HG03432 (cell line): Measurements from ENCODE around the gene LIMK1.
A peak's percentile ranks its signal among the peaks of the same experiment; 100 is the strongest.
"Not testable (repeated sequence)": the region's sequence is repeated elsewhere in the genome, so short reads cannot be mapped to it uniquely, and the experiment has no call there.

ENCODE experiments used
- ATAC-seq: cut with Tn5 transposase; IDR thresholded peaks from one replicate; pipeline ENCODE4 v1.9.1; 2021; ENCODE audit warnings: mild to moderate bottlenecking, moderate library complexity; ENCODE audit not compliant: unreplicated experiment

Gene LIMK1

DNA sequence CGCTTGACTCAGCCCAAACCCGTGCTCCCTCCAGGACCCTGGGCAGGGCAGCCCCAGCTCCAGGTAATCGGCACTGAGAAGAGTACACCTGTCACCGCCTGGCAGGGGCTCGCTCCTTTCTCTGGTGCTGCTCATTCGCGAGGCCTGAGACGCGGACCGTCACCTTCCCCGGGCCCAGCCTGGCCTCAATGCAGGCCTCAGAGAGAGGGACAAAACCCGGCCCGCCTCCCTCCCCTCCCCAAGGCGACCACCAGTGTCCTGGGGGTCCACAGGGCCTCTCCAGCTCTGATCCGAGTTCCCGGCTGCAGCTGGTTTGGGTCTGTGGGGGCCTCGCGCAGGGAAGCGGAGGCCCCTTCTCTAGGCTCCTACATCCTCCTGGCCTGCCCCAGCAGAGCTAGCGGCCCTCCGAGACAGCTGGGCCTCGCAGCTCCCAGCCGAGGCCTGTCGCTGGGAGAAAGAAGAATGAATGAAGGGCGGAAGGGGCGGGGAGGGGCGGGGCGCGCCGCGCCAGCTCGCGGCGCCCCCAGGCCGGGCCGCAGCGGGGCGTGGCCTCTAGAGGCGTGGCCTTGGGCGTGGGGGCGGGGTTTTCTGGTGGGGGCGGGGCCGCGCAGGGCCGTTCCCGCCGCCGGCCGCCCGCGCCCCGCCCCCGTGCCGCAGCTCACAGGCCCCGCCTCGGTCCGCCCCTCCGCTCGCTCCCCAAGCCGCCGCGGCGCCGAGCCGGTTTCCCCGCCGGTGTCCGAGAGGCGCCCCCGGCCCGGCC is at the start of gene LIMK1:
Gene LIMK1, plus strand, starts transcription at position 688 of the 760 bp plus-strand sequence. CDS start 187 bp downstream, outside the sequence.
- ATAC-seq = peak; percentile 73

DNA sequence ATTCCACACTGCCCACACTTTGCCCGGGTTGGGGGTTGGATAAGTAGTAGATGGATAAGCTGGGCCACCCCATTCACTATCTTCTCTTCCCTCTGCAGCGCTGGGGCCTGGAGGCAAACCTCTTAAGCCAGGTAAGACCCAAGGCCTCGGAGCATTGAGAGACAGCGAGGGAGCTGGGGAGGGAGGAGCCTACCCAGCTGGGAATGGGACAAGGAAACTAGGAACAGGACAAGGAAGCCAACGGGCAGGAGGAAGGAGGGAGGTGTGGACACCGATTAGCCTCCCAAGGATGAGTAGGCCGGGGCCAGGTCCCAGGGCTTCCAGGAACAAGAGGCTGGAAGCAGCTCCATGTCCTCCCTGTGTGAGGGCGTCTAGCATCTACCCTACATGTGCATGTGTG is 46.0 kb upstream of the LIMK1 start:
- no peak for ATAC-seq

DNA sequence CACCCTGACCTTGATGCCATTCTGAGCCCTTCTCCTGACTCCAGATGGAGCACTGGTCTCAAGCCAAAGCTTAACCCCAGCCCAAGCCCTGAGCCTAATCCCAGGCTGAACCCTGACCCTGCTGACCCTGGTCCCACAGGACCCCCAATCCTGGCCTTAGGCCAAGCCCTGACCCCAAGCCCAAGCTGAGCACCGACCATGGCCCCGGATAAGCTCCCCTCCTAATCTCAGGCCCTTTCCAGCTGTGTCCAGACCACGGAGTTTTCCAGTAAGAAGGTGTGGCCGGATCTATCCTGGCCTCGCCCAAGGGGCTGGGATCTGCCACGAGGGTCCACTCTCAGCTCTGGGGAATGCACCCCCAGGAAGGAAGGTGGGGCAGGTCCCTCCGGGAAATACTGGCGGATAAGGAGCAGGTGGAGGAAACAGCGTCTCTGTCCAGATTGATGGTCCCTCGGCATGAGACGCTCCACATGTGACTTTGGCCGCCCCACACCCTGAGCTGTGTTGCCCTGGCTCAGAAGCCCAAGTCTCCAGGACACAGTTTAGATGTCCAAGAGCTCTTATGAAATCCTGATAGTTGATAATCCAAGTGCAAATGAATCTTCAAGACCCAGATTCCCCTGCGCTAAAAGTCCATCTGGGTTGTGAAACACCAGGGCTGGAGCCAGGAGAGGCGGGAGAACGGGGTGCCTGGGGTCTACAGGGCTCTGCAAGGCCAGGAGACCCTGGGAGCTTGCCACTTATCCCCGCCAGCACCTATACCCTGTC is 45.2 kb upstream of the LIMK1 start:
- ATAC-seq = no peak

DNA sequence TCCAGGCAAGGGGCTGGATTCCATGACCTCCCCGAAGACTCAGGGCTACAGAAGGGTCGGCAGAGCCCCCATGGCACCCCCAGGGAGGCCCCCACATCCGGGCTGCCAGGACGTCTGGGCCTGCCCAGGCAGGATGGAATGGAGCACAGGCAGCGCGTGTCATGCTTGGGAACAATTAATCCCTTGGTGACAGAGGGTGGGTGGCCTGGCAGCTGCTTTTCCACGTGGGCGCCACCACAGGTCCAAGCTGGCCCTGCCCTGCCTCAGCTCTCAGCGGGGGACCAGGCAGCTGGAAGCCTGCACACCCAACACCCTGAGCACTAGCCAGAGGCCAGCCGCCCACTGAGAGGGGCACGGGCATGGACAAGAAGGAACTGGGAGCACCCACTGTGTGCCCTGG is 44.3 kb upstream of the LIMK1 start:
- no peak for ATAC-seq

DNA sequence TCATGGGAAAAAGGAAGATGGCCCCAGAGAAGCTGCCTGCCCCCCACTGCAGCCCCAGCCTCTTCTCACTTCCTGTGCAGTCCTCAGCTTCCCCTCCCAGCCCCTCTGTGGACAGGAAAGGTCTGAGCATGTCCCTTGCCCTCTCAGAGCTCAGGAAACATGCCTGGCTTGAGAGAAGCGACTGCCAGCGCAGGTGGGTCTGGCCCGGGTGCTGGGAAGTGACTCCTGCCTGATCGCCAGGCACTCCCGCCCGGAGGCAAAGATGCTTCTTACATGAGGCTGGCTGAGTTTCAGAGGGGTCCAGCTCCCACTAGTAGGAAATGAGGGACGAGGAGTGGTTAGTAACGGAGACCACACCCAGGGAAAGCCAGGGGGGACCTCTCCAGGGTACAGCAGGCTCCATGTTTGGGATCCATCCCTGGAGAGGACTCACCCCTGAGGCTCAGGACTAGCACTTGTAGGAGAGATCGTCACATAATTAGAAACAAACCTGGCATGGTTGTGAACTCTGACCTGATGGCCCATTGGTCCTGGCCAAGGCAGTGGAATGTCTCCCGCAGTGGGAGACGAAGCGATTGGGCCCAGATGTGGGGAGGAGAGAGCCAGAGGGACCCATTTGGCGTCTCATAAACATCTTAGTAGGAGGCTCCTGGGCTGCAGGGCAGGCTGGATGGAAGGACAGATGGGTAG is 43.4 kb upstream of the LIMK1 start:
- no peak for ATAC-seq

DNA sequence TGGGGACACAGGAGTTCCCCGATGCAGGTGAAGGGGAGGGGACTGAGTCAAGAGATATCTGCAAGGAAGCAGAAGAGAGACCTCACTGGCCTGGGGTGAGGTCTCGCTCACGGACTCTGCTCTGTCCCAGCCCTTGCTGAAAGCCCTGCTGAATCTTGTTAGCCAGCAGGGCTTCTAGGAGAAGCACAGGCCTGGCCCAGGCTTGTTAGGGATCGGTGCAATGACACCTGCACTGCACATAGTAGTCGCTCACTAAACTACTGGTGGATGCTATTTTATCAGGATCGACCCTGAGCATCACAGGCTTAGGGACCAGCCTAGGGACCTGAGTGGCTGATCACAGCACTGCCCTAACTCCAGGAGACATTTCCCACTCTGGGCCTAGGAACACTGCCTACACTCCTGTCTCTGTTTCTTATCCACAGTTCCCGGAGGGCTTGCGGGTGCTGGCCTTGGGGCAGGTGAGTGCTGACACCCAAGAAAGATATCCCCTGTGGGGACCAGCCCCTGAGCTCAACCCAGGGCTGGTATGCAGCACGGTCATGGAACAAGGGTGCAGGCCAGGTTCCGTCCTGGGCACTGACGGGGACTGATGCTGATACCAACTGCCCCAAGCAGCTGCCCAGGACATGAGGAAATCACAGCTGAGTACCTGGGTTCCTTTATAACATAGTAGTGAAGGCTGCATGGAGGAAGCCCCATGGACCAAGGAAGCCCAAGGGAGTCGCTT is 42.6 kb upstream of the LIMK1 start:
- ATAC-seq = no peak

DNA sequence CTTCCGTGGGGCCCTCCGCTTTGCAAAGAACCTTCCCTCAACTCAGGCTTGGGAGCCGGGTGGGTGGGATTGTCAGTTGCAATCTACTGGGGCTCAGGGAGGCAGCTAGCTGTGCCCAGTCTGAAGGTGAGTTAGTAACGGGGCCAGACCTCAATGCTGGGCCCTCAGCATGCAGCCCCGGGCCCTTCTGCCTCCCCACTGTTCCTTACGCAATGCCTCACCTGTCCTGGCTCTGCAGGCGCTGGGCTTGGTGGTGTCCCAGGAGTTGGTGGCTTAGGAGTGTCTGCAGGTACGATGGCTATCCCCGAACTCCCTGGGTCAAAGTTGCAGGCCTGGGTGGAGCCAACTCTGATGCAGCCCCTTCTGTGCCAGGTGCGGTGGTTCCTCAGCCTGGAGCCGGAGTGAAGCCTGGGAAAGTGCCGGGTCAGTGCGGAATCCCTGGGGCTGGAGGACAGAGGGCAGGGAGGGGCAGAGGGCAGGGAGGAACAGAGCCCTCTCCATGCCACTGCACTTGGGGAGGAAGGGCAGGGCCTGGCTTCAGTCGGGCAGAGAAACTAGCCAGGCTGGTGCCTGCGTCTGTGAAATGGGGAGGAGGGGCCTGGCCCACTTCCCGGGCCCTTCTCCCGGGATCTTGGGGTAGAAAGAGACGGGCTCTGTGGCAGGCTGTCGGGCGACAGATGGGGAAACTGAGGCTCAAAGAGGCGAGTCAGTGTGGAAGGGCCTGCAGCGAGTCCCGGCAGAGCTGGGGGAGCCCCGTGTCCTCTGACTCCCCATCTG is 40.7 kb upstream of the LIMK1 start:
- no peak for ATAC-seq

DNA sequence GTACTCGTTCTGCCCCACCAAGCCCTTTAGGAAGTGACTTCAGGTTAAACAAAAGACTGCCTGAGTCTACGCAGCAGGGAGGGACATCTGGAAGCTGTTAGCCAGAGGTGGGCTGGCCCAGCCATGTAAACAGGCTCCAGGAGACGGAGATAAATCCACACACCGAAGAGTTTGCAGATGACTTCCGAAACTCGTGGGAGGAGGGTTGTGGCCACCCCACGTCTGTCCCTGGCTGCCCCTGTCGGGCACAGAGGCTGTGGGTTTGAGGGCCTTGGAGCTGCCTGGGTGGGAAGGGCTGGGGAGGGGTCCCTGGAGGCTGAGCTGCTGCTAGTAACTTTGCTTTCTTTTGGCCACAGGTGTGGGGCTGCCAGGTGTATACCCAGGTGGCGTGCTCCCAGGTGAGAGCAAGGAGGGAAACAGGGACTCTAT is 40.1 kb upstream of the LIMK1 start:
- no peak for ATAC-seq

DNA sequence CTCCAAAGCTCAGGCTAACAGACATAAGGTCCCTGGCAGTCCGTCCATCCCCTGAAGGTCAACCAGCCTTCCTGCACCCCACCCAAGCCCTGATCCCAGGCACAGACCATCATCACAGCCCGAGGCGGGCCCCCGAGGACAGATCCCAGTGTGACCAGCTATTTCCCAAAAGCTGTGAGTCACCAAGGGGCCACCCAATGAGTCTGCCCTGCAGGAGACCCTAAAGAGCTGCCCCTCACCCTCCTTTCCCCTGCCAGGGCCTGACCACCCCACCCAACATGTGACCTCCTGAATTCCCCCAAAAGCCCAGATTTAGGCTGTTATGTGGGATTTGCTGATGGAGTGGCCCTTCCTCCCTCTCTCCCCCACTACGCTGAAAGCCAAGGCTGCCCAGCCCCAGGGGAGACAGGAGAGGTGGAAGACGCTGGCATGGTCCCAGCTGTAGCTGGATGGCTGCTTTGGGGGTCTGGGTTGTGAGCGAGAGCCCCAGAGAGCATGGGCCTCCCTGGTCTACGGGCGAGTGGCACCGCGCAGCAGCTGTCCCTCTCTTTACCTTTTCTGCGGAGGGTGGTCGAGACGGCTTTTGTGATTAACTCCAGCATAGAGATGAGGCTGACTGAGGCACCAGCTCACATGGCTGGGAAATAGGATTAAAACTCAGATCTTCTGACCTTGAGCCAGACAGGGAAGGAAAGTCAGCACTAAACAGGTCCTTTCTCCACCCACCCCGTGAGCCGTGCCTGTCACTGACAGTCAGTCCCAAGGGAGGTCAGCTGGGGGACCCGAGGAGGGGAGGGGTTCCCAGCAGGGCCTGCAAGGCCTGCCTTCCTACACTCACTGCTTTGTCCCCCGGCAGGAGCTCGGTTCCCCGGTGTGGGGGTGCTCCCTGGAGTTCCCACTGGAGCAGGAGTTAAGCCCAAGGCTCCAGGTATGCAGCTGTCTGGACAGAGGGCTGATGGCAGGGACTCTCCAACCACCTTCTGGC is 38.9 kb upstream of the LIMK1 start:
- no peak for ATAC-seq

DNA sequence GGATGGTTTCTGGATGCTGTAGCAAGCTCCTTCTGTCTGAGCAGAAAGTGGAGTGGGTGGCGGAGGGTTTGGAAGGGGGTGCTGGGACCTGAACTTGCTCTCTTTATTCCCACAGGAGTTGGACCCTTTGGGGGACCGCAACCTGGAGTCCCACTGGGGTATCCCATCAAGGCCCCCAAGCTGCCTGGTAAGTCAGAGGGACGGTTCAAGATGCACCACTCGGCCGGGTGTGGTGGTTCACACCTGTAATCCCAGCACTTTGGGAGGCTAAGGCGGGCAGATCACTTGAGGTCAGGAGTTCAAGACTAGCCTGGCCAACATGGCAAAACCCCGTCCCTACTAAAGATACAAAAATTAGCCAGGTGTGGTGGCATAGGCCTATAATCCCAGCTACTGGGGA is 37.0 kb upstream of the LIMK1 start:
- ATAC-seq = not testable (repeated sequence)

DNA sequence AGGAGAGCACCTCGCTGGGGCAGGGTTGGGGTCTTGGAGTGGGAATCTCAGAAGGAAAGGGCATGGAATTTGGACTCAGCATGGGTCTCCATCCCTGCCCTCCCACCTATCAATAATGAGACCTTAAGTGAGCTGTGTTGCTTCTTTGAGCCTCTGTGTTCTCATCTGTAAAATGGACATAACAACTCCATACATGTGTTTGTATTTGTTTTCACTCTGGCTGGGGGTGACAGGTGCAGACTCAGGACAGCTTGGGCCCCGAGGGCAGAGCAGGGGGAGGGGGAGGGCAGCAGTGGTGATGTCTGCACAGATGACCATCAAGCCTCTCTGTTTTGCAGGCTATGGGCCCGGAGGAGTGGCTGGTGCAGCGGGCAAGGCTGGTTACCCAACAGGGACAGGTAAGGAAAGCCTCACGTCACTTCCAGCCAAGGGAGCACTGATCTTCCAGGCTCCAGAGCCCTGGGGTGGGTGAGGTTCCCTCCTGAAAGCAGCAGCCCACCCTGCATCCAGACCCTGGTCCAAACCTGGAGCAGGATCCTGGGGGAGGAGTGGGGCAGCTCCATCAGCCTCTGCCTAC is 35.7 kb upstream of the LIMK1 start:
- no peak for ATAC-seq

DNA sequence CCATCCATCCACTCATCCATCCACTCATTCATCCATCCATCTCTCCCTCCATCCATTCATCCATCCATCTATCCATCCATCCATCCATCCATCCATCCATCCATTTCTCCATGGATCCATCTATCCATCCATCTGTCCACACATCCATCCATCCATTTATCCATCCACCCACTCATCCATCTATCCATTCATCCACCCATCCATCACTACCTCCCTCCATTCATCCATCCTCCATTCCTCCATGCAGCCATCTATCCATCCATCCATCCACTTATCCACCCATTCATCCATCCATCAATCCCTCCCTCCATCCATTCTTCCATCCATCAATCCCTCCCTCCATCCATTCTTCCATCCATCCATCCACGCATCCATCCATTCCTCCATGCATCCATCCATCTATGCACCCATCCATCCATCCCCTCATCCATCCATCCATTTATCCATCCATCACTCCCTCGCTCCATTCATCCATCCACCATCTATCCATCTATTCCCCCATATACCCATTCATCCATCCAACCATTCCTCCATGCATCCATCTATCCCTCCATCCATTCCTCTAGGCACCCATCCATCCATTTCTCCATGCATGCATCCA is 34.5 kb upstream of the LIMK1 start:
- no peak for ATAC-seq

DNA sequence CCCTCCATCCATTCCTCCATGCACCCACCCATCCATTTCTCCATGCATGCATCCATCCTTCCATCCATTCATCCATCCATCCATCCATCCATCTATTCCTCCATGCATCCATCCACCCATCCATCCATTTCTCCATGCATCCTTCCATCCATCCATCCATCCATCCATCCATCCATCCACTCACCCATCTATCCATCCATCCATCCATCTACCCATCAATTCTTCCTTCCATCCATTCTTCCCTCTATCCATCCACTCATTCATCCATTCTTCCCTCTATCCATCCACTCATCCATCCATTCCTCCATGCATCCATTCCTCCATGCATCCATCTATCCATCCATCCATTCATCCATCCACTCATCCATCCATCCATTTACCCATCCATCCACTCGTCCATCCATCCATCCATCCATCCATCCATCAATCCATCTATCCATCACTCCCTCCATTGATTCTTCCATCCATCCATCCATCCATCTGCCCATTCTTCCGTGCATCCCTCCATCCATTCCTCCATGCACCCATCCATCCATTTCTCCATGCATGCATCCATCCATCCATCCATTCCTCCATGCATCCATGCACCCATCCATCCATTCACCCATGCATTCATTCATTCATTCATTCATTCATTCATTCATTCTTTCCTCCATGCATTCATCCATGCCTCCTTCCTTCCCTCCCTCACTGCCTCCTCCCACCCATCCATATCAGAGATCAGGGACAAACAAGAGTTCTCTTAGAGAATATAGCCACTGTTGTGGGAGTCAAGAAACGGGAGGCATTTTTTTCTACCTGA is 33.4 kb upstream of the LIMK1 start:
- no peak for ATAC-seq

DNA sequence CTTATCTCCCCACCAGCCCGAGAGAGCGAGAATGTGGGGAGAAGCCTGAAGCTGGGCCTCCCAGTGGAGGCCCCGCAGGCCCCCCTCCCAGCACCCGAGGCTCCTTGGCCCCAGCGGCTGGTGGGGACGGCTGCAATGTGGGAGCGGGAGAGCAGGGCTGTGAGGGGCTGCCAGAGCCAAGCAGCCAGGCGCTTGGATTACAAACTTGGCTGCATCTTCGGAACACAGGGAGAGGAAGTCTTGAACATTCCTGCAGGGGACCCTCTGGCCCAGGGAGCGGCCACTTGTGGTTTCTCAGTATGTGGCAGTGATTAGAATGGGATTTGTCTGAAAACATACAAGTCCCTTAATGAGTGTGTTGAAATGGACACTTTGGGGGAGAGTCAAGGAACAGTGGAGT is 32.4 kb upstream of the LIMK1 start:
- ATAC-seq = no peak

DNA sequence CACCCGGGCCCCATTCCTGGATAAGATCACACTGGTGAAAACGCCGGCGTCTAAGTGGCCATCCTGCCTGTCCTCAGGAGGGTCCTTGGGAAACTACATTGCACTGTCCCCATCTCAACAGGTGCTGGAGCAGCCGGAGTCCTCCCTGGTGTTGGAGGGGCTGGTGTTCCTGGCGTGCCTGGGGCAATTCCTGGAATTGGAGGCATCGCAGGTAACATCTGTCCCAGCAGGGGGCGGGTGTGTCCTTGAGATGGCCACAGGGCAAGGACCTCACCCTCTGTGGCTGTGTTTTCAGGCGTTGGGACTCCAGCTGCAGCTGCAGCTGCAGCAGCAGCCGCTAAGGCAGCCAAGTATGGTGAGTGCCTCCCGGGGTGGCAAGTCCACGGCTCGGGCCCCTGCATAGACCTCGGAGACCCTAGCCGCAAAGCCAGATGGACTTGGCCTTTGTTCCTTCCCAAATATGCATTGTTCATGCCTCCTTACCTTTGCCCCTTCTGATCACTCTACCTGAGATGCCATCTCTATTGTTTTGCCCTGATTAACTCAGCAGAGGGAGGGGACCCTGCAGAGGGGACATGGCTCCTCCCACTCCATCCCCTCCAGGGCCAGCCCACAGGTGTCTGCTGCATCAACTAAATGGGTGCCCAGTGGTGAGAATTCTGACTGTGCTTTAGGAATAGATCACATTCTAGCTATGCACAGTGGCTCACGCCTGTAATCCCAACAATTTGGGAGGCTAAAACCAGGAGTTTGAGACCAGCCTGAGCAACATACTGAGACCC is 31.8 kb upstream of the LIMK1 start:
- ATAC-seq = no peak

DNA sequence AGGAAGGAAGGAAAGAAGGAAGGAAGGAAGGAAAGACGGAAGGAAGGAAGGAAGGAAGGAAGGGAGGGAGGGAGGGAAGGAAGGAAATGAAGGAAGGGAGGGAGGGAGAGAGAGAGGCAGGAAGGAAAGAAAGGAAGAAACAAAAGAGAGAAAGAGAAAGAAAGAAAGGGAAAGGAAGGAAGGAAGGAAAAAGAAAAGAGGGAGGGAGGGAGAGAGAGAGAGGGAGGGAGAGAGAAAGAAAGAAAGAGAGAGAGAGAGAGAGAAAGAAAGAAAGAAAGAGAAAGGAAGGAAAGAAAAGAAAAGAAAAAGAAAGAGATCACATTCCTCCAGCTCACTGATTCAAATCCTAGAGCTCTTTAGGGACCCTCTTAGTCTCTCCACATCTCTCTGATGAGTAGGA is 31.0 kb upstream of the LIMK1 start:
- no peak for ATAC-seq
